Lower leg skin (tissue), 3 donors: ENCODE results near the gene ZNF644.

Experiments used
- CTCF ChIP-seq, 3 donors: fragments of 450-650 bp; IDR thresholded peaks; one replicate each; pipeline ENCODE4 v1.5.1; 2016; ENCODE audit warnings: antibody characterized with exemption in 3 of 3, mild to moderate bottlenecking in 3 of 3, moderate library complexity in 2 of 3
- POLR2A ChIP-seq, 2 donors: fragments of 450-650 bp; IDR thresholded peaks; one replicate each; pipeline ENCODE4 v1.6.1; 2016 to 2017; ENCODE audit warnings: antibody characterized with exemption in 2 of 2, mild to moderate bottlenecking in 1 of 2, moderate library complexity in 1 of 2

GRCh38 chr1:90994461-90994860, 27.4 kb downstream of the ZNF644 start:
- no peak for TF ChIP-seq CTCF (IDR thresholded peaks at IDR 0.05)
- no peak for TF ChIP-seq POLR2A (IDR thresholded peaks at IDR 0.05)
